Fibroblast of lung (primary cell): Measurements from ENCODE around the gene HDAC4. TPM values are rescaled to one million over a fixed set of nuclear protein-coding genes. Genes with fewer than 3 reads are reported as not detected.

Source experiments
- DNase-seq, 2 donors: peaks; one replicate each; pipeline versions ENCODE4 v3.0.0 to v3.0.0-alpha.2; 2010; ENCODE audit warnings: low read depth in 2 of 2
- H2AFZ ChIP-seq: 2 replicates; pipeline ENCODE4 v1.5.1; 2012; ENCODE audit warnings: low read length, control low read depth, inconsistent platforms
- H3K27ac ChIP-seq: 2 replicates; pipeline ENCODE4 v1.5.1; 2011; ENCODE audit warnings: low read length, control low read depth; ENCODE audit not compliant: insufficient read depth
- H3K27me3 ChIP-seq: 2 replicates; pipeline ENCODE4 v1.5.1; 2011; ENCODE audit warnings: mild to moderate bottlenecking, low read length; ENCODE audit not compliant: control insufficient read depth, insufficient read depth
- H3K36me3 ChIP-seq: 2 replicates; pipeline ENCODE4 v1.5.1; 2011; ENCODE audit warnings: low read length; ENCODE audit not compliant: control insufficient read depth, insufficient read depth
- H3K4me1 ChIP-seq: 2 replicates; pipeline ENCODE4 v1.5.1; 2011; ENCODE audit warnings: low read length; ENCODE audit not compliant: control insufficient read depth, insufficient read depth; ENCODE audit errors: extremely low read depth
- H3K4me2 ChIP-seq: 2 replicates; pipeline ENCODE4 v1.5.1; 2011; ENCODE audit warnings: low read length, control low read depth; ENCODE audit not compliant: insufficient read depth; ENCODE audit errors: extremely low read depth
- H3K4me3 ChIP-seq, 4 experiments: fragments of 200-600 bp in 1 of 4; sonication (generic) in 1 of 4; replicated peaks in 1 of 4; 2 replicates each; pipeline ENCODE4 v1.5.1; 2011 to 2016; ENCODE audit warnings: low read length in 4 of 4, low read depth in 3 of 4, mild to moderate bottlenecking in 3 of 4, control low read depth in 2 of 4, inconsistent platforms in 1 of 4, mixed read lengths in 1 of 4; ENCODE audit not compliant: insufficient read depth in 1 of 4; ENCODE audit errors: control extremely low read depth in 1 of 4
- H3K79me2 ChIP-seq: 2 replicates; pipeline ENCODE4 v1.5.1; 2012; ENCODE audit warnings: mild to moderate bottlenecking, low read length, inconsistent platforms; ENCODE audit not compliant: control insufficient read depth, insufficient read depth
- H3K9ac ChIP-seq: 2 replicates; pipeline ENCODE4 v1.5.1; 2011; ENCODE audit warnings: mild to moderate bottlenecking, low read length, control low read depth; ENCODE audit not compliant: insufficient read depth
- H3K9me3 ChIP-seq: 2 replicates; pipeline ENCODE4 v1.5.1; 2012; ENCODE audit warnings: low read depth, low read length; ENCODE audit not compliant: control insufficient read depth, insufficient read depth
- H4K20me1 ChIP-seq: 2 replicates; pipeline ENCODE4 v1.5.1; 2011; ENCODE audit warnings: low read length; ENCODE audit not compliant: control insufficient read depth, insufficient read depth; ENCODE audit errors: extremely low read depth
- CTCF ChIP-seq, 2 donors: IDR thresholded peaks in 1 of 2; conservative IDR thresholded peaks in 1 of 2; 1 replicate in 1 of 2; 2 replicates in 1 of 2; pipeline ENCODE4 v1.5.1; 2011 to 2012; ENCODE audit warnings: low read length in 2 of 2, control low read depth in 1 of 2, inconsistent platforms in 1 of 2, low read depth in 1 of 2, mild to moderate bottlenecking in 1 of 2
- EZH2 ChIP-seq: IDR thresholded peaks from 2 replicates; pipeline ENCODE4 v1.5.1; 2012; ENCODE audit warnings: low read length, control low read depth, mild to moderate bottlenecking; ENCODE audit errors: missing control alignments
- polyA plus RNA-seq, 2 donors: library from polyadenylated mRNA; depleted of rRNA in 1 of 2; stranded (reverse) in 1 of 2; unstranded in 1 of 2; fragments of >200 nt; gene quantifications; 2 replicates each; pipeline ENCODE4 v1.2.1, GENCODE V29; 2011 to 2012; ENCODE audit warnings: missing spikeins in 1 of 2
- total RNA-seq: library from RNA; depleted of rRNA; stranded (reverse); fragments of >200 nt; gene quantifications from 2 replicates; pipeline ENCODE4 v1.2.1, GENCODE V29; 2014

Gene HDAC4
- total and polyA plus RNA-seq, 2 donors (not counting 1 experiment from before 2014, with no cell fraction given) = 7.4 to 19.8 TPM

DNA sequence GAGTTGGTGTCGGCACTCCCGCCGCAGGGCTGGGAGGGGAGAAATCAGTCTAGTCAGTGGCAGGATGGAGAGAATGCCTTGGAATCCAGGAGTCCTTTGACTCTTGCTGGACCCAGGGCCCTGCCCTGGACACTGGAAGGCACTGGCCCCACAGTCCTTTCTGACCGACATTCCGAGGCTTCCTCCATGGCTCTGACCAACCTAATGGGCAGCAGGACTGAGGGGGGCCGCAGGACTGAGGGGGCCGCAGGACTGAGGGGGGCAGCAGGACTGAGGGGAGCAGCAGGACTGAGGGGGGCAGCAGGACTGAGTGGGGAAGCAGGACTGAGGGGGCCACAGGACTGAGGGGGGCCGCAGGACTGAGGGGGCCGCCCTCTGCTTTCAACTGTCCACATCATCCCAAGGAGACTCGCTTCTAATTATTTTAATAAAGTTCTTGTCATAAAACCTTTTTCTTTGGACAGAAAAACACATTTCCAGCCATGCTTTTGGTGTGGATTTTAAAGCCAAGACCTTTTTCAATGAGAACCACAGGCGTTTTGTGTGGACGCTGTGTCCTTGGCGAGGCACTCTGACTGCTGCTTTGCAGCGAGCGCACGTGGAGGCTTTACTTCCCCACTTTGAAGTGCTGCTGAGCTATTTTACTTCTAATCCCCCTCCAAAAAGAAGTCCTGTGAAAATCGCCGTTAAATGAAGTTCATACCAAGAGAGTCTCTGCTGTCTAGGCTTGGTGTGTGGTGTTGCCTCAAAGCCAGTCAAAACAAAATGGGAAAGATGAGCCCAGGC is 326.9 kb downstream of the HDAC4 start:
- H2AFZ ChIP-seq = no peak overlapping the region
- peaks cover 2% of the 10 kb centered on the region for H3K4me1 ChIP-seq
- H4K20me1 ChIP-seq = no peaks in the 10 kb centered on the region
- H3K9ac ChIP-seq = no peak overlapping the region
- no peak overlapping the region for H3K4me2 ChIP-seq
- no peak overlapping the region for H3K27ac ChIP-seq
- H3K36me3 ChIP-seq = no peaks in the 10 kb centered on the region
- H3K4me3 ChIP-seq = no peak overlapping the region
- TF ChIP-seq EZH2 = no peak
- no peak for TF ChIP-seq CTCF (conservative IDR thresholded peaks at IDR 0.05 in 1 of 2, IDR thresholded peaks at IDR 0.05 in 1 of 2; ENCODE audit: low read depth in 1 of 2, low read length in 2 of 2)
- H3K79me2 ChIP-seq = no peaks in the 10 kb centered on the region
- no peaks in the 10 kb centered on the region for H3K9me3 ChIP-seq
- no peak for DNase-seq
- no peaks in the 10 kb centered on the region for H3K27me3 ChIP-seq

DNA sequence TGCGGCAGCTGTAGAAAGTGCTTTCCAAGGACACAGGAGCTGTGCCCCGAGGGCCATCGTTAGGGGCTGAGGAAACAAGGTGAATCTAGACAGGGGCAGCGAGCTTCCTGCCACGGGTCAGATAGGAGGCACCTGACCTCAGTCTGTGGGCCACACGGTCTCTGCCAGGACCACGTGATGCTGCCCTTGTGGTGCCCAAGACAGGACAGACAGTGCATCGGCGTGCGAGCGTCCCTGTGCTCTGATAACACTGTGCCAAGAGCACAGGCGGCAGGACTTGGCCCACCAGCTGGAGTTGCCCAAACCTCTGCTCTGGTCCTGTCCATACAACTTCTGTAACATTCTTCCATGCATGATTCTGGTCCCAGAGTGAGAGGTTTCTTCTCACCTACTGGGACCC is 327.6 kb downstream of the HDAC4 start:
- H3K4me1 ChIP-seq = peaks cover 2% of the 10 kb centered on the region
- H3K4me2 ChIP-seq = no peak overlapping the region
- no peaks in the 10 kb centered on the region for H3K27me3 ChIP-seq
- H3K9me3 ChIP-seq = no peaks in the 10 kb centered on the region
- H3K79me2 ChIP-seq = no peaks in the 10 kb centered on the region
- H3K27ac ChIP-seq = no peak overlapping the region
- no peaks in the 10 kb centered on the region for H4K20me1 ChIP-seq
- H3K36me3 ChIP-seq = no peaks in the 10 kb centered on the region
- H3K4me3 ChIP-seq = no peak overlapping the region
- no peak overlapping the region for H2AFZ ChIP-seq
- no peak for DNase-seq
- H3K9ac ChIP-seq = no peak overlapping the region
- TF ChIP-seq EZH2 (no peak), CTCF (conservative IDR thresholded peaks at IDR 0.05 in 1 of 2, IDR thresholded peaks at IDR 0.05 in 1 of 2; ENCODE audit: low read depth in 1 of 2, low read length in 2 of 2) (no peak)

- Histone ChIP-seq H3K36me3 (no peaks in the 10 kb centered on the region), H3K27ac (no peak overlapping the region), H3K9me3 (no peaks in the 10 kb centered on the region), H3K27me3 (no peaks in the 10 kb centered on the region), H3K4me2 (no peak overlapping the region), H3K4me1 (peaks cover 2% of the 10 kb centered on the region), H3K9ac (no peak overlapping the region), H4K20me1 (no peaks in the 10 kb centered on the region), H2AFZ (no peak overlapping the region), H3K4me3 (no peak overlapping the region), H3K79me2 (no peaks in the 10 kb centered on the region)
- TF ChIP-seq EZH2 (no peak), CTCF (conservative IDR thresholded peaks at IDR 0.05 in 1 of 2, IDR thresholded peaks at IDR 0.05 in 1 of 2; ENCODE audit: low read depth in 1 of 2, low read length in 2 of 2) (no peak)
- no peak for DNase-seq
Observed at GRCh38 chr2:239072786-239073185, 328.0 kb downstream of the HDAC4 start.
